ENCODE data around the gene TPI1.

The TPI1 gene

GRCh38 chr12:6828781-6829535 lies 38.4 kb upstream of the TPI1 start:
- DNase-seq (ENCODE audit: low read depth): no peak

DNA sequence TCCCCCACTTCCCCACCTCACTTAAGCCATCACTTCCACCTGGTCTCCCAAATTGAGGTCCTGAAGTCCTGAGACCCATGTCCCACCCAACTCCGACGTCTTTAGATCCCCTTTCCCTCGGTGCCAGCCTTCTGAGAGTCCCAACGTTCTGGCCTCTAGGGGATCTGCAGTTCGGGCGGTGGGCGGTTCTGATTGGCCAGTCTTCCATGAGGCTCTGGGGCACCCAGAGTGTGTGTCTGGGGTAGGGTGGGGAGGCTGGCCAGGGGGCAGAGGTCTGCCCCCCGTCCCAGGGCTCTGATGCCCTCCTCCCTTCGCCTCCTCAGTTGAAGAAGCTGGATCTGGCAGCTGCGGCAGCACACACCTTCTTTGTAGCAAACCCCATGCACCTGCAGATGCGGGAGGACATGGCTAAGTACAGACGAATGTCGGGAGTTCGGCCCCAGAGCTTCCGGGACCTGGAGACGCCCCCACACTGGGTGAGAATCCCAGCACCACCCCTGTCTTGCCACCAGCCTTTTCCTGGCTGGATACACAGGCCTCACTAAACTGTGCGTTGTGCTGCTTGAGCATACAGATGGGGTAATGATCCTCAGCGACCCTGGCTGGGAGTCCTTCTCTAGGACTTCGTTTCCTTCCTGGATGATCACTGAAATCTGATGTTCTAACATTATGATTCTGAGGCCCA lies 37.7 kb upstream of the TPI1 start:
- DNase-seq (ENCODE audit: low read depth): no peak

- no peak for DNase-seq (ENCODE audit: low read depth)
Observed at GRCh38 chr12:6830286-6830890, 36.9 kb upstream of the TPI1 start.

DNA sequence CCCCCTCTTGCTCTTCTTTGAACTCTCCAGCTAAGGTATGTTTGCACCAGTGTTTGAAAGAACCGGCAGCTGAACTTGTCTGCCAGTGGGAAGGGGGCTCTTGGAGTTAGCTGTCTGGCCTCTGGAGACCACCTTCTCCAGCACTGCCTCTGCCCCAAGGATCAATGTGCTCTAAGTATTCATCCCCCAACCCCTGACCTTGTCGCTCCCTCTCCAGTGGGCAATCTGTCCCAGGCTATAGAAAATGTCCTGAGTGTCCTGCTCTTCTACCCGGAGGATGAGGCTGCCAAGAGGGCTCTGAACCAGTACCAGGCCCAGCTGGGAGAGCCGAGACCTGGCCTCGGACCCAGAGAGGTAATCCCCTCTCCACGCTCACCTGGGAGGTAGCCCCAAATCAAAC lies 36.3 kb upstream of the TPI1 start:
- DNase-seq (ENCODE audit: low read depth): no peak

GRCh38 chr12:6831450-6831995 lies 35.8 kb upstream of the TPI1 start:
- no peak for DNase-seq (ENCODE audit: low read depth)

DNA sequence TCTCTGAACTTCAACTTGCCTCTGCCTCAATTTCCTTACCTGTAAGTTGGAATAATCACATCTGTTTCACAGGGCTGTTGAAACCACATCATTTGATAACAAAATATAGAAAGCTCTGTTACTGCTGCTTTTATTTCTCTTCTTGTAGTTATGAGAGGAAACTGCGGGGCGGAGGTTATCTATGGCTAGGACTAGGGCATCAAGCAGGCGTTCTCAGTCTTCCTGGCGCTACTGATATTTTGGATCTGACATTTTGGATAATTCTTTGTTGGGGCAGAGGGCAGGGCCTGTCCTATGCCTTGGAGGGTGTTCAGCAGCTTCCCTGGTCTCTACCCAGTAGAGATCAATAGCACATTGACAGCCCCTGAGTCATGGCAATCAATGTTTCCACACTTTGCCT lies 35.2 kb upstream of the TPI1 start:
- no peak for DNase-seq (ENCODE audit: low read depth)

- no peak for DNase-seq (ENCODE audit: low read depth)
Observed at GRCh38 chr12:6833189-6833890, 34.0 kb upstream of the TPI1 start.

GRCh38 chr12:6834254-6834653 lies 33.1 kb upstream of the TPI1 start:
- DNase-seq (ENCODE audit: low read depth): no peak

- no peak for DNase-seq (ENCODE audit: low read depth)
Observed at GRCh38 chr12:6834873-6835272, 32.5 kb upstream of the TPI1 start.

GRCh38 chr12:6836851-6837250 lies 30.5 kb upstream of the TPI1 start:
- no peak for DNase-seq (ENCODE audit: low read depth)

DNA sequence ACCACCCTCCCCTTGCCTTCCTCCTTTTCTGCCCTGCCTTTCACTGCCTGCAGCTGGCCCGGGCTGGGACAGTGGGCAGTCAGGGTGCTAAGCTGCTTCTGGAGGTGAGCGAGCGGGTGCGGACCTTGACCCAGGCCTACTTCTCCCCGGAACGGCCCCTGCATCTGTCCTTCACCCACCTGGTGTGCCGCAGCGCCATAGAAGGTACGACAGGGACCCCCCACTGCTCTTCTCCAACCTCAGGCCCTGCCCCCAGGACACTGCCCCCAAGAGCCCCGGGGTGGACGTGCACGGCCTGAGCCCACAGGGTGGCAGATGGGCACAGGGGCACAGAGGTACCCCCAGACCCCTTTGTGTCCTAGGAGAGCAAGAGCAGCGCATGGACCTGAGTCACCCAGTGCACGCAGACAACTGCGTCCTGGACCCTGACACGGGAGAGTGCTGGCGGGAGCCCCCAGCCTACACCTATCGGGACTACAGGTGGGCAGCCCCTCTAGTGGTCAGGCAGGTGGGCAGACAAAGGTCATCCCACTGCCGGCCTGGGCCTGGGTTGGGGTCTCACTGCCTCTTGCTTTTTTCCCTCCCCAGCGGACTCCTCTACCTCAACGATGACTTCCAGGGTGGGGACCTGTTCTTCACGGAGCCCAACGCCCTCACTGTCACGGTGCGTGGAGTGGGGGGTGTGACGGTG lies 29.8 kb upstream of the TPI1 start:
- no peak for DNase-seq (ENCODE audit: low read depth)

DNA sequence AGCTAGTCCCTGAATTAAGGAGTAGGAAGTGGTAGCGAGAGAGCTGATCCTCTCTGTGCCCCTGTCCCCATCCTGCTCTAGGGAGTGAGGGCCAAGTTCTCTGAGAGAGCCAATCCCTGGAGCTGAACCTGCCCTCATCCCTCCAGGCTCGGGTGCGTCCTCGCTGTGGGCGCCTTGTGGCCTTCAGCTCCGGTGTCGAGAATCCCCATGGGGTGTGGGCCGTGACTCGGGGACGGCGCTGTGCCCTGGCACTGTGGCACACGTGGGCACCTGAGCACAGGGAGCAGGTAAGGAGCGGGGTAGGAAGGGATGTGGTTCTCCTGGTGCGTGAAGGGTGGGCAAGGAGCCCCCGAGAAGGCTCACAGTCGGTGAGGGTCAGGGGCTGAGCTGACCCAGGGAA lies 28.5 kb upstream of the TPI1 start:
- no peak for DNase-seq (ENCODE audit: low read depth)

- no peak for DNase-seq (ENCODE audit: low read depth)
Observed at GRCh38 chr12:6839482-6840201, 27.7 kb upstream of the TPI1 start.

DNA sequence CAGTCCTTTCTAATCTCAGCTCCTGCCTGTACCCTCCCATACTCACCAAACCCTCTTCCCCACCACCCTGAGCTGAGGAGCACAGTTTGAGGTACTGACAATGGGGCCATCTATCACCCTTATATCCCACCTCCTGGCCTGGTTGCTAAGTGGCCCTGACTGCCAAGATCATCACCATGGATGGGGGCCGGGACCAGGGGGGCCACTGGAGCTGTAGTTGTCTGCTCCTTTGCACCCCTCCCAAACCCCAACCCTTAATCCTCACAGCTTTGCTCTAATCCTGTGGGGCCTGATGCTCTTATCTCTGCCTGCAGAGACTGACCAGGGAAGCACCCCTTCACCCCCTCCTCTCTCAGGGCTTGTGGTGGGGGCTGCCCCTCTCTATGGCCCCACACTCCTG lies 27.0 kb upstream of the TPI1 start:
- DNase-seq (ENCODE audit: low read depth): no peak

DNA sequence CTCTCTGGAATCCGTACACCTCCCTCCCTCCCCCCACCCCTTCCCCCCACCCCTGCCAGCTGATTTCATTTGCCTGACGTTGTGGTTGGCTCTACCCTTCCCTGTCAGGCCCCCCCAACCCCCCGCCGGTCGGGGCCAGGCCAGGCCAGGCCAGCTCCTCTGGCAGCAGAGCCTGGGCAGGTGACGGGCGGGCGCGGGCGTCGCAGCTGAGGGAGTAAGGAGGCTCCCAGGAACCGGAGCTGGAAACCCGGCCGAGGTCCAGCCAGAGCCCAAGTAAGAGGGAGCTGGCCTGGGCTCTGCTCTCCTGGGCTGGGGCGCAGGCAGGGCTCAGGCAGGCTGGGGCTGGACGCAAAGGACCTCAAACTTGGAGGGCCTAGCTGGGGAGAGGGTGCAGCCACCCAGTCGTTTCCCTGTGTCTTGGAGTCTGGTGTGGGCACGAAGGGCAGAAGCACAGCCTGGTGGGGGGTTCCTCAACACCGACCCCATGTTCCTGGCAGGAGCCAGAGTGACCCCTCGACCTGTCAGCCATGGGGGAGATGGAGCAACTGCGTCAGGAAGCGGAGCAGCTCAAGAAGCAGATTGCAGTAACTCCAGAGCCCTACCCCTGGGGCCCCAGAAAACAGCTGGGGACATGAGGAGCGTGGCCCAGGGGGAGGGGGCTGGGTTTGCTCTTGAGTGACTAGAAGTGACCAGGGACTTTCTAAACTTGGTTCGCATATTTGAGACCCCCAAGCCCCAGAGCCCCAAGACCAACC lies 26.4 kb upstream of the TPI1 start, which contains the start of gene GNB3:
GNB3 (plus strand) TSS at position 165 of the 755 bp plus-strand sequence; CDS start at position 528, 363 bp downstream.
- no peak for DNase-seq (ENCODE audit: low read depth)

GRCh38 chr12:6842075-6842474 lies 25.3 kb upstream of the TPI1 start:
- no peak for DNase-seq (ENCODE audit: low read depth)

GRCh38 chr12:6843118-6843902 lies 24.0 kb upstream of the TPI1 start:
- no peak for DNase-seq (ENCODE audit: low read depth)

- DNase-seq (ENCODE audit: low read depth): no peak
Observed at GRCh38 chr12:6845395-6845794, 21.9 kb upstream of the TPI1 start.

DNA sequence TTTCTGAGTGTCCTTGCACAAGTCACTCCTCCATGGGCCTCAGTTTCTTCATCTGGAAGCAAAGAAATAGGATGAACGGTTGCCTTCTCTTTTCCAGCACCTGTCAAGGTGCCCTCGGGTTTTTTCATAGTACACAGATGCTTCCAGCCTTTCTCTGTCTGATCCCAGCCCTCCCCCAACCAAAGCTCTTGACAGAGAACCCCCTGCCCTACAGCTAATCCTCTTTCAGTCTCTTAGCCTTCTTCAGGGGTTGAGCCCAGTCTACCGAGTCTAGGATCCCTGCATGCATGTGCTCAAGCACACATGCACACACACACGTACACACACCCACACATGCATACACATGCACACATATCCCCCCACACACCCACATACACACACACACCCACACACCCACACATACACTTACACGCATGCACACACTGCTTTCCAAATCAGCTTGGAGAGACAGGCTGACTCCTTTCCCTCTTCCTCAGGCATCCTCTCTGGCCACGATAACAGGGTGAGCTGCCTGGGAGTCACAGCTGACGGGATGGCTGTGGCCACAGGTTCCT lies 20.9 kb upstream of the TPI1 start:
- DNase-seq (ENCODE audit: low read depth): no peak
